Chondrocyte (in vitro differentiated cells): ENCODE results near the gene SFSWAP. TPM values are rescaled to one million over a fixed set of nuclear protein-coding genes. Genes with fewer than 3 reads are reported as not detected.

Experiments used
- DNase-seq: peaks from one replicate; pipeline ENCODE4 v3.0.0; 2021; ENCODE audit warnings: mixed read lengths, low spot score
- H3K27ac Mint-ChIP-seq: one replicate; pipeline ENCODE4 v1.8.0; 2021; ENCODE audit warnings: mild to moderate bottlenecking, moderate library complexity, mixed read lengths; ENCODE audit not compliant: unreplicated experiment
- H3K27me3 Mint-ChIP-seq: 2 replicates; pipeline ENCODE4 v1.8.0; 2021; ENCODE audit warnings: low read depth, mixed read lengths
- H3K36me3 Mint-ChIP-seq: 2 replicates; pipeline ENCODE4 v1.8.0; 2021; ENCODE audit warnings: low read depth, mixed read lengths
- H3K4me1 Mint-ChIP-seq: 2 replicates; pipeline ENCODE4 v1.8.0; 2021; ENCODE audit warnings: low read depth, mild to moderate bottlenecking, mixed read lengths
- H3K4me3 Mint-ChIP-seq: one replicate; pipeline ENCODE4 v1.8.0; 2021; ENCODE audit warnings: mild to moderate bottlenecking, moderate library complexity, mixed read lengths; ENCODE audit not compliant: unreplicated experiment
- H3K9me3 Mint-ChIP-seq: 2 replicates; pipeline ENCODE4 v1.8.0; 2021; ENCODE audit warnings: low read depth, mixed read lengths
- CTCF ChIP-seq: fragments of 200-600 bp; sonication (generic); IDR thresholded peaks from 2 replicates; pipeline ENCODE4 v1.5.0; 2021; ENCODE audit warnings: antibody characterized with exemption, mild to moderate bottlenecking, moderate library complexity
- total RNA-seq: library from RNA; stranded (reverse); gene quantifications from 3 replicates; pipeline ENCODE4 v1.2.1, GENCODE V29; 2021

The SFSWAP gene
- total RNA-seq, 1 donor from 2014 or later = 33.0 TPM

GRCh38 chr12:131841547-131841946, 130.7 kb downstream of the SFSWAP start:
- no peak for DNase-seq
- no peaks in the 10 kb centered on the region for H3K9me3 Mint-ChIP-seq
- no peak for TF ChIP-seq CTCF
- no peaks in the 10 kb centered on the region for H3K4me1 Mint-ChIP-seq
- no peak overlapping the region for H3K27ac Mint-ChIP-seq
- no peak overlapping the region for H3K4me3 Mint-ChIP-seq
- no peaks in the 10 kb centered on the region for H3K27me3 Mint-ChIP-seq
- no peaks in the 10 kb centered on the region for H3K36me3 Mint-ChIP-seq

DNA sequence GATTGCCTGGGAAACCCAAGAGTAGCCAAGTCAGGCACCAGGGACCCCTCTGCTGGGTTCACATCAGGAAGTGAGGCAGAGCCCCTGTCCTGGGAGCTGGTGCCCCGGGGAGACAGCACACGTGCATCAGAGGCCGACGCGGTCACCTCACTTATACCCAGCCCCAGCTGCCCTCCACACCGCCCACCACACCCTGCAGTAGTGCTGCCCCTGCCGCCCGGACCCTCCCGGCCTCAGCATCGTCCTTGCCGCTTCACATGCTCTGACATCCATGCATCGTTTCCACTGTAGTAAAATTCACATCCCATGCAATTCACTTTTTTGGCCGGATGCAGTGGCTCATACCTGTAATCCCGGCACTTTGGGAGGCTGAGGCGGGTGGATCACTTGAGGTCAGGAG, 131.3 kb downstream of the SFSWAP start:
- H3K9me3 Mint-ChIP-seq = no peaks in the 10 kb centered on the region
- TF ChIP-seq CTCF = no peak
- no peak for DNase-seq
- H3K4me3 Mint-ChIP-seq = no peak overlapping the region
- no peaks in the 10 kb centered on the region for H3K4me1 Mint-ChIP-seq
- H3K27me3 Mint-ChIP-seq = no peaks in the 10 kb centered on the region
- H3K36me3 Mint-ChIP-seq = no peaks in the 10 kb centered on the region
- H3K27ac Mint-ChIP-seq = no peak overlapping the region

DNA sequence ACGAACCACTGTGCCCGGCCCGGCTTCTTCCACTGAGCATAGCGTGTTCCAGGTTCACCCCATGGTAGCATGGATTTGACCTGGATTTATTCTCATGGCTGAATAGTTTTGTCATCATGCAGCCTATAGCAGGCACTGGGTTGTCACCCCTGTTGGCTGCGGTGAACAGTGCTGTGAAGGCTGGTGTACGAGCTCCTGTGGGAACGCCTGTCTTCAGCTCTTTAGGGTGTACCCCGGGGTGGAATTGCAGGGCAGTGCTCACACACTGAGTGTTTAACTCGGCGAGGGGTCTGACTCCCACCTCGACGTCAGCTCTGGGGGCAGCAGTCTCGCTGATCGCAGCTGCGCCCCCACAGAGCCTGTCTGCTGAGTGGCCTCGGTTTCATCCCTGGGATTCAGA, 132.6 kb downstream of the SFSWAP start:
- Mint-ChIP-seq H3K27ac (no peak overlapping the region), H3K27me3 (no peaks in the 10 kb centered on the region), H3K4me1 (no peaks in the 10 kb centered on the region), H3K4me3 (no peak overlapping the region), H3K36me3 (no peaks in the 10 kb centered on the region), H3K9me3 (no peaks in the 10 kb centered on the region)
- TF ChIP-seq CTCF = no peak
- no peak for DNase-seq

GRCh38 chr12:131844140-131844539, 133.2 kb downstream of the SFSWAP start:
- Mint-ChIP-seq H3K27me3 (no peaks in the 10 kb centered on the region), H3K4me1 (no peaks in the 10 kb centered on the region), H3K4me3 (no peak overlapping the region), H3K27ac (no peak overlapping the region), H3K36me3 (no peaks in the 10 kb centered on the region), H3K9me3 (no peaks in the 10 kb centered on the region)
- DNase-seq = no peak
- no peak for TF ChIP-seq CTCF

DNA sequence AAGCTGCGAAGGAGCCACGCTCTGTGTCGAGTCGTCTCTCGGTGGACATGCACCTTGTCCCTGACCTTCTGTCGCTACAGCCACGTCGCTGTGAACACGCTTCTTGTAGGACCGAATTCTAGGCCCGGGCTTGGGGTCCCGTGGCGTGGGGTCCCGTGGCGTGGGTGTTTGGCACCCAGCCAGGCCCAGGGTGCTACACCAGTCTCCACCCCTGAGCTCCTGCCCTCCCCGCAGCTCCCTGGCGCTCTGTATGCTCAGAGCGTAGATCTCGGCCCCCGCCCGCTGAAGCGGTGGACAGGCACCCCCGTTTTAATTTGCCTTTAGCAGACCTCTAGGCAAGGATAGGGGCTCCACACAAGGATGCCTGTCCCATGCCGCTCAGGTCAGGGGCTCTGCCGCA, 133.8 kb downstream of the SFSWAP start:
- Mint-ChIP-seq H3K4me1 (no peaks in the 10 kb centered on the region), H3K27ac (no peak overlapping the region), H3K9me3 (no peaks in the 10 kb centered on the region), H3K4me3 (no peak overlapping the region), H3K27me3 (no peaks in the 10 kb centered on the region), H3K36me3 (no peaks in the 10 kb centered on the region)
- no peak for DNase-seq
- no peak for TF ChIP-seq CTCF
